ENCODE measurements around the gene POMP.

POMP gene

GRCh38 chr13:28725046-28725610, 66.2 kb downstream of the POMP start:
- no peak overlapping the region for H2AFZ ChIP-seq (ENCODE audit: low read depth, low read length)
- no peaks in the 10 kb centered on the region for H3K27me3 ChIP-seq (ENCODE audit: insufficient read depth, low read length, poor library complexity)
- no peak for TF ChIP-seq CTCF (IDR thresholded peaks at IDR 0.05; ENCODE audit: borderline replicate concordance, extremely low read depth, low read length, poor library complexity, severe bottlenecking)
- no peak for TF ChIP-seq EZH2 (IDR thresholded peaks at IDR 0.05; ENCODE audit: borderline replicate concordance, low read depth, low read length, severe bottlenecking)
- no peak overlapping the region for H3K4me2 ChIP-seq (ENCODE audit: insufficient read depth, low read length)
- H3K4me3 ChIP-seq (ENCODE audit: low read depth in 1 of 2, low read length in 2 of 2): no peak overlapping the region
- no peak overlapping the region for H3K9ac ChIP-seq (ENCODE audit: low read depth, low read length)
- H3K79me2 ChIP-seq (ENCODE audit: insufficient read depth, low read length): no peaks in the 10 kb centered on the region
- H3K27ac ChIP-seq (ENCODE audit: low read length): no peak overlapping the region
- no peaks in the 10 kb centered on the region for H3K9me3 ChIP-seq (ENCODE audit: insufficient read depth, low read length, severe bottlenecking)
- no peaks in the 10 kb centered on the region for H3K36me3 ChIP-seq (ENCODE audit: insufficient read depth, low read length)
- ATAC-seq (ENCODE audit: insufficient read depth, low read depth) (no peak), DNase-seq (no peak)
- no peaks in the 10 kb centered on the region for H4K20me1 ChIP-seq (ENCODE audit: insufficient read depth, low read length)
- no peaks in the 10 kb centered on the region for H3K4me1 ChIP-seq (ENCODE audit: insufficient read depth, low read length)

Data from DND-41 (cell line).